ENCODE data around the gene SH3GL2.

DNA sequence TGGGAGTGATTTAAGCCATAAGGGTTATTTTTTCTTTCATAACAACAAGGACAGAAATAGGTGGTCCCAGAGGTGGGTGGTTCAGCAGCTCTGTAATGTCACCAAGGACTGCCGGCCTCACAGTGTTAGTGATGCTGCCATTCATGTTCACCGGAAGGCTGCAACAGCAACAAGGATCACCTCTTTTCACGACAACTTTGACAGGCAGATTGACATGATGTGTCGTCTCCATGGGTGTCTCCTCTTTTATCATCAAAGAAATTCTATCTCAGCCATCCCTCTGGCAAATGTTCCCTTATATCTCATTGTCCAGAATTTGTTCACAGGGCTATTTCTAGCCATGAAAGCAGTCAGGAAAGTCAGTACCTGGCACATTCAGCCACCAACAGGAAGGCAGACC, 231.5 kb downstream of the SH3GL2 start:
- no peak for TF ChIP-seq MAZ (CRISPR knock-in tag; conservative IDR thresholded peaks at IDR 0.05 in 1 of 2, IDR thresholded peaks at IDR 0.05 in 1 of 2)
- TF ChIP-seq MYBL2 (IDR thresholded peaks at IDR 0.05; ENCODE audit: low read depth), result no peak
- TF ChIP-seq MYBL2 (CRISPR knock-in tag; IDR thresholded peaks at IDR 0.05; ENCODE audit: borderline replicate concordance), result no peak
- TF ChIP-seq RAD21 (CRISPR knock-in tag; conservative IDR thresholded peaks at IDR 0.05 in 1 of 2, IDR thresholded peaks at IDR 0.05 in 1 of 2), result no peak
- TF ChIP-seq DNMT1 (IDR thresholded peaks at IDR 0.05), result no peak
- TF ChIP-seq ZNF12 (CRISPR knock-in tag; IDR thresholded peaks at IDR 0.05), result no peak
- no peak for TF ChIP-seq ZNF175 (CRISPR knock-in tag; IDR thresholded peaks at IDR 0.05; ENCODE audit: low read depth)
- no peak for TF ChIP-seq TBL1XR1 (IDR thresholded peaks at IDR 0.05; ENCODE audit: low read length in 2 of 2)
- no peak for TF ChIP-seq MXI1 (IDR thresholded peaks at IDR 0.05; ENCODE audit: low read depth, low read length)
